Measurements from ENCODE around the gene PLOD2. TPM values are rescaled to one million over a fixed set of nuclear protein-coding genes. Genes with fewer than 3 reads are reported as not detected.

Gene PLOD2
- polyA plus RNA-seq, 1 donor (not counting 4 experiments of a cell fraction or from before 2014, with no cell fraction given) = 30.0 TPM

GRCh38 chr3:146086211-146086610 lies 74.8 kb downstream of the PLOD2 start:
- H3K4me1 ChIP-seq (ENCODE audit: control insufficient read depth, extremely low read depth, insufficient read depth, low read length) = peaks cover 3% of the 10 kb centered on the region
- no peaks in the 10 kb centered on the region for H3K9me3 ChIP-seq (ENCODE audit: control insufficient read depth, low read depth, low read length)
- TF ChIP-seq CTCF (optimal IDR thresholded peaks at IDR 0.05 in 1 of 3, IDR thresholded peaks at IDR 0.05 in 1 of 3, conservative IDR thresholded peaks at IDR 0.05 in 1 of 3; ENCODE audit: extremely low read depth in 1 of 3, insufficient read depth in 2 of 3, low read length in 3 of 3) = no peak
- TF ChIP-seq EZH2 (IDR thresholded peaks at IDR 0.05; ENCODE audit: low read length) = no peak
- H3K9ac ChIP-seq (ENCODE audit: control insufficient read depth, extremely low read depth, insufficient read depth, low read length) = no peak overlapping the region
- H3K4me2 ChIP-seq (ENCODE audit: control insufficient read depth, extremely low read depth, insufficient read depth, low read depth, low read length) = no peak overlapping the region
- no peaks in the 10 kb centered on the region for H4K20me1 ChIP-seq (ENCODE audit: control insufficient read depth, extremely low read depth, insufficient read depth, low read length)
- no peaks in the 10 kb centered on the region for H3K27me3 ChIP-seq (ENCODE audit: control insufficient read depth, extremely low read depth, insufficient read depth, low read length)
- no peaks in the 10 kb centered on the region for H3K9me1 ChIP-seq (ENCODE audit: control insufficient read depth, extremely low read depth, insufficient read depth, low read length)
- DNase-seq (ENCODE audit: low read depth, low spot score) (no peak), FAIRE-seq (no peak)
- dilution Hi-C loops (cut with MboI; ENCODE audit: extremely low pct_ligation_motif_present, low sequenced_read_pairs) = no loop called here
- H3K4me3 ChIP-seq (ENCODE audit: control insufficient read depth in 2 of 3, extremely low read depth in 1 of 3, insufficient read depth in 2 of 3, low read depth in 1 of 3, low read length in 3 of 3) = no peak overlapping the region
- H2AFZ ChIP-seq (ENCODE audit: control insufficient read depth, low read length) = no peak overlapping the region
- H3K36me3 ChIP-seq (ENCODE audit: control insufficient read depth in 2 of 2, extremely low read depth in 1 of 2, insufficient read depth in 2 of 2, low read length in 2 of 2) = no peaks in the 10 kb centered on the region
- H3K27ac ChIP-seq (ENCODE audit: control insufficient read depth, insufficient read depth, low read length) = no peak overlapping the region
- H3K79me2 ChIP-seq (ENCODE audit: control insufficient read depth, insufficient read depth, low read length) = no peaks in the 10 kb centered on the region

- Histone ChIP-seq H3K9ac (ENCODE audit: control insufficient read depth, extremely low read depth, insufficient read depth, low read length) (no peak overlapping the region), H3K27me3 (ENCODE audit: control insufficient read depth, extremely low read depth, insufficient read depth, low read length) (no peaks in the 10 kb centered on the region), H3K4me1 (ENCODE audit: control insufficient read depth, extremely low read depth, insufficient read depth, low read length) (no peaks in the 10 kb centered on the region), H3K9me1 (ENCODE audit: control insufficient read depth, extremely low read depth, insufficient read depth, low read length) (no peaks in the 10 kb centered on the region), H3K27ac (ENCODE audit: control insufficient read depth, insufficient read depth, low read length) (no peak overlapping the region), H3K36me3 (ENCODE audit: control insufficient read depth in 2 of 2, extremely low read depth in 1 of 2, insufficient read depth in 2 of 2, low read length in 2 of 2) (no peaks in the 10 kb centered on the region), H4K20me1 (ENCODE audit: control insufficient read depth, extremely low read depth, insufficient read depth, low read length) (no peaks in the 10 kb centered on the region), H3K4me3 (ENCODE audit: control insufficient read depth in 2 of 3, extremely low read depth in 1 of 3, insufficient read depth in 2 of 3, low read depth in 1 of 3, low read length in 3 of 3) (no peak overlapping the region), H3K9me3 (ENCODE audit: control insufficient read depth, low read depth, low read length) (no peaks in the 10 kb centered on the region), H3K4me2 (ENCODE audit: control insufficient read depth, extremely low read depth, insufficient read depth, low read depth, low read length) (no peak overlapping the region), H2AFZ (ENCODE audit: control insufficient read depth, low read length) (no peak overlapping the region), H3K79me2 (ENCODE audit: control insufficient read depth, insufficient read depth, low read length) (no peaks in the 10 kb centered on the region)
- dilution Hi-C loops (cut with MboI; ENCODE audit: extremely low pct_ligation_motif_present, low sequenced_read_pairs) = no loop called here
- TF ChIP-seq EZH2 (IDR thresholded peaks at IDR 0.05; ENCODE audit: low read length) = no peak
- TF ChIP-seq CTCF (optimal IDR thresholded peaks at IDR 0.05 in 1 of 3, IDR thresholded peaks at IDR 0.05 in 1 of 3, conservative IDR thresholded peaks at IDR 0.05 in 1 of 3; ENCODE audit: extremely low read depth in 1 of 3, insufficient read depth in 2 of 3, low read length in 3 of 3) = no peak
- DNase-seq (ENCODE audit: low read depth, low spot score) (no peak), FAIRE-seq (no peak)
Measured at GRCh38 chr3:146085678-146086077, 75.3 kb downstream of the PLOD2 start.
